Activated CD4-positive, alpha-beta T cell treated with anti-CD3 and anti-CD28 coated beads for 24 hours (primary cell): Measurements from ENCODE around the gene SOS2.
A peak's percentile ranks its signal among the peaks of the same experiment; 100 is the strongest.
"Not testable (repeated sequence)": the region's sequence is repeated elsewhere in the genome, so short reads cannot be mapped to it uniquely, and the experiment has no call there.

Source experiments
- DNase-seq, 2 donors: peaks; one replicate each; pipeline ENCODE4 v3.0.0-alpha.2; 2020; ENCODE audit warnings: low read depth in 2 of 2

Gene SOS2

GRCh38 chr14:50085570-50086320, 145.6 kb downstream of the SOS2 start:
- peak in 1 of 2 donors; percentile 35 for DNase-seq

- no peak for DNase-seq
These were observed 146.7 kb downstream of the SOS2 start for GRCh38 chr14:50084666-50085065.

- DNase-seq, result peak; percentile 43 to 48
These were observed 147.7 kb downstream of the SOS2 start for GRCh38 chr14:50083467-50084337.

GRCh38 chr14:50082784-50083466, 148.5 kb downstream of the SOS2 start:
- peak; percentile 66 to 72 for DNase-seq

GRCh38 chr14:50082308-50082742, 149.1 kb downstream of the SOS2 start:
- DNase-seq, result peak in 1 of 2 donors; percentile 38

GRCh38 chr14:50079103-50079502, 152.3 kb downstream of the SOS2 start:
- not testable (repeated sequence) for DNase-seq

GRCh38 chr14:50073663-50074062, 157.7 kb downstream of the SOS2 start:
- DNase-seq, result not testable (repeated sequence)

GRCh38 chr14:50072395-50072794, 159.0 kb downstream of the SOS2 start:
- DNase-seq, result no peak

- no peak for DNase-seq
These were observed 160.4 kb downstream of the SOS2 start for GRCh38 chr14:50070840-50071548.

- DNase-seq, result no peak
These were observed 161.1 kb downstream of the SOS2 start for GRCh38 chr14:50070230-50070629.

- no peak for DNase-seq
These were observed 162.1 kb downstream of the SOS2 start for GRCh38 chr14:50069325-50069724.

GRCh38 chr14:50068496-50068895, 162.9 kb downstream of the SOS2 start:
- DNase-seq, result no peak

- no peak for DNase-seq
These were observed 163.5 kb downstream of the SOS2 start for GRCh38 chr14:50067723-50068495.
